ENCODE measurements around the gene ADAMTS18.

ADAMTS18 gene

DNA sequence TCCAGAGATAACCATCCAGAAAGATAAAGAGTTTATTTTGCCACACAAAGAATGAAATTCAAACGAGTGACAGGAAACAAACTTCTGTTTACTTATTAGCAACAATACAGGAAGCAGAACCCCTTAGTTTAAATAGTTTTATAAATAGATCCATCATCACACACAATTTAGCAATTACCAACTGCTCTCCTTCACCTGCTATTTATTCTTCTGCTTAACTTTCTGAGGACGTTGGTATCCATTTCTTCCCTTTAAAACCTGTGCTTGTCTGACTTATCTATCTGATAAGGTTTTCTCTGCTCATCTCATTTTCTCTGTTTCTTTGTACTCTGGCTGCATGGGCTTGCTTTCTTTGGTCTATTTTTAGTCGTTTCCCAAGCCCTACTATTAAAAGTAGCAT lies 4.3 kb upstream of the ADAMTS18 start:
- DNase-seq (ENCODE audit: low read depth in 2 of 2, low spot score in 1 of 2), result no peak

DNA sequence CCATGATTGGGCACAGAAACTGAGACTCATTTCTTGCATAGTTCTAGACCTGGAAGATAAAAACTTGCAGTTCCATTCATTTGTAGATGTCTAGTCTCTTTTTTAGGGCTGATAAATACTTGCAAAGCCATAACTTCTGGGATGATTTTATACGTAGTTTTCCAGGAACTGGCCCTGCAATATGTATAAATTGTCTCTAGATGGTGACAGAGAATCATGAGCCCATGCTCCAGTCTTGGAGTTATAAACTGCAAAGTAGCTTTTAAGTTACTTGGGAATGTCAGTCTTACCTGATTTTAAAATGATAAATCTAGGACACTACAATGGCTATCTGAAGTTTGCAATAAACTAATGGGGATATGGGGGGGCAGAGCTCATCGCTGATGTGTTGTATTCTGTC lies 3.0 kb upstream of the ADAMTS18 start:
- no peak for DNase-seq (ENCODE audit: low read depth in 2 of 2, low spot score in 1 of 2)

DNA sequence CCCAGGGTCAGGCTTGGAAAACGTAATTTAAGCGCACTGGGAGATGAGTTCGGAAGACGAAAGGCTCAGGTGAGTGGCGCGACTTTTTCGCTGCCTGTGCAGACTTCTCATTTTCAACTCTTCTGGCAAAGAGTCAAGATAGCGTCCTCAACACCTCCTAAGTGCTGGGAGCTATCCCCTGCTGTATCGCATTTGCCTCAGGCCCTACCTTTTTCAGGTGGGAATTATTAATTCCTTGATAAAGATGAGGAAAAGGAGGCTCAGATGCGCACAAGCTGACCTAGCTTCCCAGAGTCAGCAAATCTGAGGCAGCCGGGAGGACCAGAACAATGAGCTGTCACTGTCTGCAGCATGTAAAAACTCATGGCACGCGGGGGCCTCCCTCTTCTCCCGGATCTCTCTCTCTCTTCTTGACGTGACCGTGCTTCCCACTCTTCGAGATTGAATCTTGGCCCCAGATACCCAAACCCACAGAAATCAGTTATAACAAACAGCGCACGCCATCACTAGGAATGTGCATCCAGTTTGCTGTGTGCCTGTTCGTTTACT lies 512 bp upstream of the ADAMTS18 start:
- no peak for DNase-seq (ENCODE audit: low read depth in 2 of 2, low spot score in 1 of 2)

DNA sequence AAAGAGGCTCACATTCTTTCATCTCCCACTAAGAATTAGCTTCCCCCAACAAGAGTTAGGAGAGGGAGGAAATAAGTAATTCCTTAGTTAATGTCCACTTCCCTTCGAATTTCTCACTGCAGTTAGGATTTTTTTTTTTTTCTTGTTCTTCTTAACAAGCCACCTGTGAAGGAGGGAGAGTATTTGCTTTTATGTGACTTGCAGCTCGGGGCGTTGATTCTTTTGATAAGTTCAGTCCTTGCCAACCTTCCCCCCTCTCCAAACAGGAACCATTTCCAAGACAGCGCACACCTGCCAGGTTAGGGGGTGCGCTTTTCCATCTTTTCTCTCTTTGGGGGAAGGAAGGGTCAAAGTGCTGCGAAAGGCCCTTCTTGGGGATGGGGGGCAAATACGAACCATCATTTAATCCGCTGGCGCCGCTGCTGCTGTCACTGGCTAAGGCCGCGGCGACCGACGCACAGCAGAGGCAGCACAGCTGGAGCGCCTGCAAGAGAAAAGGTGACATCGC lies 758 bp downstream of the ADAMTS18 start:
- no peak for DNase-seq (ENCODE audit: low read depth in 2 of 2, low spot score in 1 of 2)

DNA sequence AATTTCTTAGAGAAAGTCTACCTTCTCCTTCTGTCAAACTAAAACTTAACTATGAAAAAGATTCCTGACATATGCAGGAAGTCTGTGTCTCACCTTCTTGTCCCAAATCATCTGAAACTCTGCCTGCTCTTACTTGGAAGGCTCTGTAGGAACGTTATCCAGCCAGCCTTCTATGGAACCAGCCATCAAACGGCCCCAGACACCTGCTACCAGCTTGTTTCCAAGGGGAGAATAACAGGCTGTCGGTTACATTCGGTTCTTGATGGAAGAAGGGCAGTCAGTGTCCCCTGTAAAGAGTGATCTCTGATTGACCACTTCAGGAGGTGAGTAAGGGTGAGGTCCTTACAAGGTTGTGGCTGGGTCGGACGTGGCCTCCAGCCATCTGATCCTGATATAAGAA lies 1.7 kb downstream of the ADAMTS18 start:
- DNase-seq (ENCODE audit: low read depth in 2 of 2, low spot score in 1 of 2), result no peak

DNA sequence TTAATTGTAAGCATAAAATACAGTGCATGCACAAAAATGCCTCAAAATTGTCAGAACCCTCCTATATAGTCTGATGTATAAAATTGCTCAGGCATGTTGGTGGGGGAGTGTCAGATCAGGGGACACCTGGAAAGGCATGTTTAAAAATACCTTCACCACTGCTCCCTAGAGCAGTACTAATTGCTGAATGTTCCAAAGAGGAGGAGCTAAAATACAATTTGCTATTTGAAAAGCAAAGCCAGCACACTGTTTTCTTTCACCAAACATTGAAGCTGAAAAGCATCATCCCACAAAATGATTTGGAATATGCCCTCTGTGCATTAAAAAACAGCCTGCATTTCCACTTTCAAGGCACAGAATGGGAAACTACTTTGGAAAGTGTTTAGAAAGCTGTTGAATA lies 2.6 kb downstream of the ADAMTS18 start:
- no peak for DNase-seq (ENCODE audit: low read depth in 2 of 2, low spot score in 1 of 2)

DNA sequence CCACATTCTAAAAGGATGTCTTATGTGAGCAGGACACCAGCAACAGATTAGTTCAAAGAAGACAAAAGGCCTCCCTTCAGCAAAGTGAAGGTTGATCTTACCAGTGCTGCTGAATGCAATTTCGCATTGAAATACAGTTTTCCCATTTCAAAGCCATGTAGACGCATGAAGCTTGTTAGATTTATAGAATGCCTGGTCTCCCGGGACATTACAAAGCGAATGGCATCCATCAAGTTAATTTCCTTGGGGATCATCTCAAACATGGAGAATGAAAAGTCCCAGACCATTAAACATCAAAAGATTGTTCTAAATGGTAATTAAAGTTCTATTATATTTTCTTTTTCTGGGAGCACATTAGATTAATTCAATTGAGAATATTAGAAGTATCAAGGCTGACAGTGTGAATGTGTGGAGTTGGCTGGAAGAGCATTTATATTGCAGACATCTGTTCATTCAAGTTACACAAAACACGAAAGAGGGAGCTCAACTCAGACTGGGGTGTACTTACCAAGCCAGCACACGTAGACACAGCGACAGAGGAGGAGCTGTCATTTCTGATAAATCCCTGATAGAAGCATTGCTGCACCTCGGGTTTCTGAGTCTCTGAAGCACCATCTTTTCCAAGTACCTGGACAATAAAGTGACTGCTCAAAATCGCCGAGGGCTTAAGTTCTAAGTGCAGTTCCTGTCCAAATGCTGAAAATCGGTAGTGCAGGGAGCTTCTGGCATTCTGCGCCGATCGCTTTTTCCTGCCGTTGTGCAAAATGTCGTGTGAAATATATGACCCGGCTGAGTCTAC lies 3.8 kb downstream of the ADAMTS18 start:
- no peak for DNase-seq (ENCODE audit: low read depth in 2 of 2, low spot score in 1 of 2)

DNA sequence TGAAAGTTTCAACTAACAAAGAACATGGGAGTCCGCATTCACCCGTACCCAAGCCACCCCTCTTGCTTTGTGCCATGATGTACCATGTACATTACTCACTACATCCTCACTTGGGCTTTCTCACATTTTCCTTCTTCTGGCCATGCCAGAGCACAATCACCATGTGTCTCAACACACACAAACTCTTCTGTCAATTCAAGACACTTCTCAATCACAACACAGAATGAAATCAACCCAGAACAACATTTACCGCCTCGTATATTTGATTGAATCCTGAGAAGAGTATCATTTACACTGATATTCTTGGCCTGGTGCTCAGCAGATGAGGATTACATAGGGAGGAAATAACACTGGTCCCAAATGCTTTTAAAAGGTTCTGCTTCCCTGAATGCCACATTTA lies 4.5 kb downstream of the ADAMTS18 start:
- DNase-seq (ENCODE audit: low read depth in 2 of 2, low spot score in 1 of 2), result no peak

DNA sequence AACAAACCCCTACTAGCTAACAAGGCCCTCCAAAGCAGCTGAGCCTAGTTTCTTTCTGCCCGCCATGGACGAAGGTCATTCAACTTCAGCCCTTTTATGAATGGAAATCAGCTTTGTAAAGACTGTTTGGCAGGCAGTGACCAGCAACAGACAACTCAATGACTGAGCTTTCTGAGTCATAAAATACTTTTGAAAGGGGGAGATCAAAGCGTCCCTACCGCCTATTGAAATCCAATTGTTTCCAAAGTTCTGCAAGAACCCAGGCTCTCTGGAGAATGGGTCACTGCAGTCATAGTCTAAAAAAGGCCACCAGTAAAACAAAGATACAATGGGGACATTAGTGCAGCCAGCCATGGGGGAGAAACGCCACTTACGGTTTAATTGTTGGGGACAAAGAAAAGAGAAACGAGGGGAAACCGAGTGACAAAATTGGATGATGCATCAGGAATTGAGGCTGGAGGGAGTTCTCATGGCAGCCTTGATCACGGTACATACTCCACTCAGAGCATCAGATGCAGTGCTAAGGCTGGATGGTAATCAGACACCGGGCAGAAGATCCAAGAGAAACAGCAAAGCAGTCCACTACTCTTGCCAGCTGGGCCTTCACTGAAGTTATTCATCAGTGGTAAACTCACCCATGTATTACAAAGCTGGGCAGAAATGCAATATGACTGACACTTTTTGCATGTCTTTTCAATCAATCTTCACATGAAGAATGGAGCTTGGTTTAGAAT lies 9.8 kb downstream of the ADAMTS18 start:
- DNase-seq (ENCODE audit: low read depth in 2 of 2, low spot score in 1 of 2), result no peak

DNA sequence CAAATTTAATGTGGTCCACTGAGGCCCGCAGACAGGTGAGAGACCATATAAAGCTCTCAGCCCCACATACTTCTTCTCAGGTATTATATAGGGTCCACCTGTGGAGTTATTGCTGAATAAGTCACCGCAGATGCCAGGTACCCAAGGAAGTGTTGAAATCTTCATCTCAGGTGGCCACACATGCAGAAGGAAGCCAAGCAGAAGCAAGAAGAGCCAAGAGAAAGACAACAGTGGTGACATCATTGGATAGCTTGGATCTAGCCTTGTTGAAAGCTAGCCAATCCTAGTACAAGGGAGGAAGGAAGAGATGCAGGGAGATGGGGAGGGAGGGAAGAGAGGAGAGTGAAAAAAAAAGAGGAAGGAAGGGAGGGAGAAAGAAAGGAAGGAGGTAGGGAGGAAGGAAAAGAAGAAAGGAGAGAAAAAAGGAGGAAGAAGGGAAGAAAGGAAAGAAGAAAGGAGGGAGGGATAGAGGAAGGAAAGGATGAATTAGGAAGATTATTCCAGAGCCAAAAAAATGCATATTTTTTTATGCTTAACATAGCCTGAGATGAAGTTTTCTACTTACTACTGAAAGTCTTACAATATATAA lies 12.5 kb downstream of the ADAMTS18 start:
- no peak for DNase-seq (ENCODE audit: low read depth in 2 of 2, low spot score in 1 of 2)

DNA sequence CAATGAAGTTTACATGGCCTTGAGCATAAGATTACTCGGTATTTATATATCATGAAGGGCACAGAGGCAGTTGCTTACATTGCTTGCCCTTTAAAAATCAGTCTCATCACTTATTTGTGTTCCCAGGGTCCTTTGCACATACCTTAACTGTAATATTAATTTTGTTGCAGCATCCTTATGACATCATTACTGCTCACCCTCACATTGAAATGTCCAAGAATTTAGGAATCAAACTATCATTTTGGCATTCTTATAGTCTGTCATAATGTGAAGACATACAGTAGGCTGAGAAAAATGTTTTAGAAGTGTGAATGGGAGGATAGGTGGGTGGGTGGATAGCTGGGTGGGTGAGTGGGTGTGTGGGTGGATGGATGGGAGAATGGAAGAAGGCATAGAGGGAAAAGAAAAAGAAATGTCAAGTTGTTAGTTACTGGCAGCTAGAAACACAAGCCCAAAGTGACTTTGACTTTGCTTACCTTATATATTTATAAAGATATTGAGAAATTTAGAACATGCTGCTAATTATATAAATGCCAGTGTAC lies 17.8 kb downstream of the ADAMTS18 start:
- DNase-seq (ENCODE audit: low read depth in 2 of 2, low spot score in 1 of 2), result no peak

DNA sequence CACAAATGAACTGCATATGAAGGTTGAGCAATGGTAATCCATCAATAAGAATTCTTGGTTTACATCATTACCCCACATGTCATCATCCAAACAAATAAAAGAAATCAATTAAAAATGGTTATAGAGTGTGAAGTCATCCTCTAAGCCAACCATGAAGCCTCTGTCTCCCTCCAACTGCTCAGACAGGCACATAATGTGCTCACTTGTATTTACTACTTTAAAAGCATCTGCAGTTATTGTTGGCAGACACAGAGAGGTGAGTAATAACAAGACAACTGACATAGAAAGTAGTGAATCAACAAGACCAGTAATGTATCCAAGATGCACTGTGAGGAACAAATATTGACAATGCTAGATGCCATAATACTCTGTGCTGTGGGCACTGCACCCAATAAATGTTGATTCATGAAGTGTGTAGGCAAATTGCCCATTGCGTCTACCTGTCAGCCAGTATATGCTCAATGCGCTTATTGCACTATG lies 20.0 kb downstream of the ADAMTS18 start:
- no peak for DNase-seq (ENCODE audit: low read depth in 2 of 2, low spot score in 1 of 2)

DNA sequence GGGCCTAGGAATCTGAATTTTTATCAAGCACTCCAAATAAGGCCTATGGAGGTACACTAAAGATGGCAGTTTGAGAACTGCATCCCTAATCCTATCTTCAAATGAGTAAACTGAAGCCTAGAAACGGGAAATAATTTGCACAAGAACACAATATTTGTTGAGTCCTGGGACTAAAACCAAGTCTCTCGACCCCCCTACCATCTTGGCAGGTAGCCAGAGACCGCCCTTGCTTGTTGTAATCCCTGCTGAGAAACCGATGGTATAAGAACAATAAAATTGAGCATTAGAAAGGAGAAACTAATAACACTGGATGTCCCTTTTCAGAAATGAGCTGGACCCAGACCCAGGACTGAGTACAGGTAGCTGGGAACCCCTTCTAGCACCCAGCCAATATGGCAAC lies 24.4 kb downstream of the ADAMTS18 start:
- no peak for DNase-seq (ENCODE audit: low read depth in 2 of 2, low spot score in 1 of 2)

DNA sequence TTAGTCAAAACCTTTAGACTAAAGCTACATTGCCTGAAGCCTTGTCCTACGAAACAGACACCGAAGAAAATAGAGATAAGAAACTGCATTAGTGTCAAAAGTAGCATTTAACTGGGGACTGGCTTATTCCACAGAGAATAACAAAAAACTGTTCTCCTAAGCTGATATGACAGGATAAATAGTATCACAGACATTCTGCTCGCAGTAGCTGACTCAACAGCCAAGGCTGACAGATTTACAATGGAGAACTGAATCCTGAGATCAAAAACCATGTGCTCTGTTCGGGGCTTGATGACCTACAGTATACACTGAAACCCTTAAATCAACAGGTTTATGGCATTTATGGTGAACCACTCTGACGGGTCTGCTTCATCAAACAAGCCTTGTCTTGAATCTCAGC lies 25.5 kb downstream of the ADAMTS18 start:
- DNase-seq (ENCODE audit: low read depth in 2 of 2, low spot score in 1 of 2), result no peak

DNA sequence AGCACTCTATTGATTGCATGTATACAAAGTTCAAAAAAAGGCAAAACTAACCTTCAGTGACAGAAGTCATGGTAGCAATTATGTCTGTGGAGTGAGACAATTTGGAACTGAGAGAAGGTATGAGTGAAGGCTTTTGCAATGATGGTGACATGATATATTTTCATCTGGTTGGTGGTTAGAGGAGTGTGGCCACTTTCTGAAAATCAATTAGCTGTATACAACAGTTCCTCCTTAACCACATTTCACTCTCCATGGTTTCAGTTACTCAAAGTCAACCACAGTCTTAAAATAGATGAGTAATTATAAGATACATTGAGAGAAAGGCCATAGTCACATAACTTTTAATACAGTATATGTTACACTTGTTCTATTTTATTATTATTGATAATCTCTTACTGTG lies 26.2 kb downstream of the ADAMTS18 start:
- no peak for DNase-seq (ENCODE audit: low read depth in 2 of 2, low spot score in 1 of 2)

DNA sequence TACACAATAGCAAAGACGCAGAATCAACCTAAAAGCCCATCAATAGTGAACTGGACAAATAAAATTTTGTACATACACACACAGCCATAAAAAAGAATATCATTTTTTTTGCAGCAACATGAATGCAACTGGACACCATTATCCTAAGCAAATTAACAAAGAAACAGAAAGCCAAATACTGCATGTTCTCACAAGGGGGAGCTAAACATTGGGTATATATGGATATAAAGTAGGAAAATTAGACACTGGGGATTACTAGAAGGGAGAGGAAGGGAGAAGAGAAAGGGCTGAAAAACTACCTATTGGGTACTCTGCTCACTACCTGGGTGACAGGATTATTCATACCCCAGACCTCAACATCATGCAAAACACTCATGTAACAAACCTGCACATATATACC lies 28.2 kb downstream of the ADAMTS18 start:
- no peak for DNase-seq (ENCODE audit: low read depth in 2 of 2, low spot score in 1 of 2)

DNA sequence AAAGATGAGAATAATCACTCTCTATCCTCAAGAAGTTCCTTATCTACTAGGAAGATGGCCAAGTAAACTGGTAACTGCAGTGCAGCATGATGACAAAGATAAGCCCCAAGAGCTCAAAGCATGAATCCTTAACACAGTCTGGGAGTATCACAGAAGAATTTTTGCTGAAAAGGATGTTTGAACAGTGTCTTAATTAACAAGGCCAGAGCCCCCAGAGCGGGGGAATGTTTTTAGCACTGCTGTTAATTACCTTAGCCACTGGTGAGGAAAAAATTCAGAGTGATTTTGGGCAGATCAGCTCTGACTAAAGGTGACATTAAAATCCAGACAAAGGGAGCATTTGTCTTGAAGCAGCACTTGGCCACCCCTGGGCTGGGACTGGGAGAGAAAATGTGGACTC lies 30.1 kb downstream of the ADAMTS18 start:
- no peak for DNase-seq (ENCODE audit: low read depth in 2 of 2, low spot score in 1 of 2)

DNA sequence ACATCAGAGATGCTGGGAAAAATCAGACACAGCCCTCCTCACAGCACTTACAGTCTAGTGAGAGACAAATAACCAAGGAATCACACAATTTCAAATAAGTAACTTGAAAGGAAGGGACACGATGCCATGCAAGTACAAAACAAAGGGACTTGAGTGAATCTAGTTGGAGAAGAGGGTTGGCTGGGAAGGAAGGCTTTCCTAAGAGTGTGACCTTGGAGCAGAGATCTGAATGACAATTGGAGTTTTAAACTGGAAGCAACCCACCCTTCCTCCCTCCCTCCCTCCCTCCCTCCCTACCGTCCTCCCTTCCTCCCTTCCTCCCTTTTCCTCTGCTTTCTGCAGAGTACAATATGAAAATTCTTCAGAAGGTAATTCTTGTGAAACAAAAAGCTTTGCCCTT lies 31.1 kb downstream of the ADAMTS18 start:
- no peak for DNase-seq (ENCODE audit: low read depth in 2 of 2, low spot score in 1 of 2)

DNA sequence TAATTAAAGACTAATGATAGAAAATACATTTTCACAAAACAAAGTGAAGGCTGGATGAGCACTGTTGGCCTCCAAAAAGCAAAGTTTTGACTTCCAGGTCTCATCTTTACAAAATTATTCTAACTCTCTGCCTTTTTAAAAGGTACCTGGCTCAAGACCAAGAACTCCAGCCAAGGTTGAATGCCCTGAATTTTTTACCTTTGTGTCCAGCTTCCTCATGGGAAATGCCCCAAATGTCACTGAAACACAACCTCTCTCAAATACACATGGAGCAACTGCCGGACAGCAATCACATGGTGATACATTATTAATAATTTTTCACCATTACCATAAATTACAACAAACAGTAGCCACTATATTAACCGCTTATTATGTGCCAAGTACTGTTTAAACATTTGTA lies 32.2 kb downstream of the ADAMTS18 start:
- no peak for DNase-seq (ENCODE audit: low read depth in 2 of 2, low spot score in 1 of 2)

DNA sequence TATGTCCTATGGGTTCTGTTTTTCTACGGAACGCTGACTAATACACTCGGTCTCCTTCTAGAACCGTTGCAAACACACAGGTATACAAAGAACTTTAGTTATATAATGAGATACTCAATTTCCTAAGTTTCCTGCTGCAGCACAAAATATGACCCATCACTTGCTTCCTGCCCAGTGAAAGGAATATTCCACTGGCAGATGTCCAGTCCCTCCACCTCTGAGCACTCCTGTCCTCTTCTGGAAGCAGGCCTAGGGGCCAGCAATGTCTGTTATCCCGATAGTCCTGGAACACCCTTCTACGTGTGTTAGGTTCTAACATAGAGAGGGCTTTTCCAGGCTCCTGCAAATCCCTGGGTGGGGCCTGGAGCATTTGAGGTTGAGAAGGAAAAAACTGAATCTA lies 32.7 kb downstream of the ADAMTS18 start:
- no peak for DNase-seq (ENCODE audit: low read depth in 2 of 2, low spot score in 1 of 2)

DNA sequence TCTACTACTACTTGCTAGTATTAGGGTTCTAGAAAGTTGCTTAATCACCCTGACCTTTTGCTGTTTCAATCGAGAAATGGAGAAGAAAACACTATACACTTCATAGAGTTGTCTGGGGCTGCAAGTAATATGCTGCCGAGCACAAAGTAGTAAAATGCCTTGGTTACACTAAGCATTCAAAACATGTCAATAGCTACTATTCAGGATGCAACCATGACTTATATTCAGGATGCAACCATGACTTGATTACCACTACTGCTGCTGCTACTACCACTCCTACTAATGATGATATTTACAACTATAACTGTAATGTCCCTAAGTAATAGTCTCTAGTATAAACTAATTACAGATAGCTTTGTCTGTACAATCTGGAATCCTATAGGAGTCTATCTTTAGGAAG lies 35.3 kb downstream of the ADAMTS18 start:
- DNase-seq (ENCODE audit: low read depth in 2 of 2, low spot score in 1 of 2), result no peak

DNA sequence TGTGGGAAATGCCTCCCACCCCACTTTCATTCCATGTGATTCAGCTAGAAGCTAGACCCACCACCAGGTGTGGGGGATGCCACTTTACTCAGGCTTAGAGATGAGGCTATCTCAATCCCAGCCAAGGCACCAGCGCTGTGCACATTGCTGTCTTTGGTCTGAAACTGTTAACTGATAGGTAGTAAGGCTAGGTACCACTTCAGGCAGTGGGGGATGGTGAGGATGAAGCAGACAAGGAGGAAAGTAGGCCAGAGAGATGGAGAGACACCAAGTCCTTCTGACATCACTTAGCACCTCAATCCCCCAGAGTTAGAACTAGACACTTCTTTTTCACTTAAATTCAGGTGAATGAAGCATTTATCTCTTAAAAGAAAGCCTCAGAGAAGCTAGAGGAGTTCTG lies 35.8 kb downstream of the ADAMTS18 start:
- no peak for DNase-seq (ENCODE audit: low read depth in 2 of 2, low spot score in 1 of 2)
